Activated CD4-positive, CD25-positive, alpha-beta regulatory T cell treated with anti-CD3 and anti-CD28 coated beads, Interleukin-2, amount 50 U/mL, for 72 hours (primary cell): ENCODE results near the gene CTXN2.

Experiments
- DNase-seq: peaks from one replicate; pipeline ENCODE4 v3.0.0; 2021

Gene CTXN2

GRCh38 chr15:48191574-48192225 is at the start of gene CTXN2:
TSS of gene CTXN2 (plus strand) at chr15:48191665. CDS start at chr15:48201301, 9,636 bp downstream.
- DNase-seq = no peak

- DNase-seq = no peak
Measured at GRCh38 chr15:48143856-48144255, 47.6 kb upstream of the CTXN2 start.

- DNase-seq = no peak
Measured at GRCh38 chr15:48144889-48145288, 46.6 kb upstream of the CTXN2 start.

GRCh38 chr15:48145923-48146322 is 45.5 kb upstream of the CTXN2 start:
- DNase-seq = no peak

GRCh38 chr15:48147358-48147757 is 44.1 kb upstream of the CTXN2 start:
- no peak for DNase-seq

GRCh38 chr15:48149858-48150257 is 41.6 kb upstream of the CTXN2 start:
- DNase-seq = no peak

- DNase-seq = no peak
Measured at GRCh38 chr15:48153526-48153925, 37.9 kb upstream of the CTXN2 start.

- DNase-seq = no peak
Measured at GRCh38 chr15:48168616-48169015, 22.8 kb upstream of the CTXN2 start.

- no peak for DNase-seq
Measured at GRCh38 chr15:48170981-48171380, 20.5 kb upstream of the CTXN2 start.

- DNase-seq = no peak
Measured at GRCh38 chr15:48175126-48175525, 16.3 kb upstream of the CTXN2 start.

- DNase-seq = no peak
Measured at GRCh38 chr15:48176112-48176511, 15.4 kb upstream of the CTXN2 start.

- DNase-seq = no peak
Measured at GRCh38 chr15:48176957-48177356, 14.5 kb upstream of the CTXN2 start.

GRCh38 chr15:48177383-48177765 is 14.1 kb upstream of the CTXN2 start:
- no peak for DNase-seq

GRCh38 chr15:48177766-48178647 is 13.5 kb upstream of the CTXN2 start, which contains the start of gene MYEF2:
TSS of gene MYEF2 (minus strand) at chr15:48178295. CDS start at chr15:48178237, 58 bp downstream.
- peak; percentile 66 for DNase-seq

- no peak for DNase-seq
Measured at GRCh38 chr15:48178648-48178931, 12.9 kb upstream of the CTXN2 start.

- DNase-seq = no peak
Measured at GRCh38 chr15:48182749-48183148, 8.7 kb upstream of the CTXN2 start.

- no peak for DNase-seq
Measured at GRCh38 chr15:48185529-48185928, 5.9 kb upstream of the CTXN2 start.

- no peak for DNase-seq
Measured at GRCh38 chr15:48186271-48186670, 5.2 kb upstream of the CTXN2 start.

GRCh38 chr15:48190932-48191573 is 412 bp upstream of the CTXN2 start:
- DNase-seq = no peak

GRCh38 chr15:48202068-48202467 is 10.6 kb downstream of the CTXN2 start:
- DNase-seq = no peak

GRCh38 chr15:48205981-48206380 is 14.5 kb downstream of the CTXN2 start, which contains the start of gene SLC12A1:
TSS of gene SLC12A1 (plus strand) at chr15:48206302. CDS start at chr15:48207720, 1,418 bp downstream.
- no peak for DNase-seq

- no peak for DNase-seq
Measured at GRCh38 chr15:48221261-48221660, 29.8 kb downstream of the CTXN2 start.

- no peak for DNase-seq
Measured at GRCh38 chr15:48221885-48222284, 30.4 kb downstream of the CTXN2 start.

GRCh38 chr15:48222627-48223026 is 31.2 kb downstream of the CTXN2 start:
- no peak for DNase-seq
